ENCODE results near the gene USP3. TPM values are rescaled to one million over a fixed set of nuclear protein-coding genes. Genes with fewer than 3 reads are reported as not detected.
A peak's percentile ranks its signal among the peaks of the same experiment; 100 is the strongest.

Gene USP3
- polyA plus RNA-seq, 1 donor: 52.0 TPM

DNA sequence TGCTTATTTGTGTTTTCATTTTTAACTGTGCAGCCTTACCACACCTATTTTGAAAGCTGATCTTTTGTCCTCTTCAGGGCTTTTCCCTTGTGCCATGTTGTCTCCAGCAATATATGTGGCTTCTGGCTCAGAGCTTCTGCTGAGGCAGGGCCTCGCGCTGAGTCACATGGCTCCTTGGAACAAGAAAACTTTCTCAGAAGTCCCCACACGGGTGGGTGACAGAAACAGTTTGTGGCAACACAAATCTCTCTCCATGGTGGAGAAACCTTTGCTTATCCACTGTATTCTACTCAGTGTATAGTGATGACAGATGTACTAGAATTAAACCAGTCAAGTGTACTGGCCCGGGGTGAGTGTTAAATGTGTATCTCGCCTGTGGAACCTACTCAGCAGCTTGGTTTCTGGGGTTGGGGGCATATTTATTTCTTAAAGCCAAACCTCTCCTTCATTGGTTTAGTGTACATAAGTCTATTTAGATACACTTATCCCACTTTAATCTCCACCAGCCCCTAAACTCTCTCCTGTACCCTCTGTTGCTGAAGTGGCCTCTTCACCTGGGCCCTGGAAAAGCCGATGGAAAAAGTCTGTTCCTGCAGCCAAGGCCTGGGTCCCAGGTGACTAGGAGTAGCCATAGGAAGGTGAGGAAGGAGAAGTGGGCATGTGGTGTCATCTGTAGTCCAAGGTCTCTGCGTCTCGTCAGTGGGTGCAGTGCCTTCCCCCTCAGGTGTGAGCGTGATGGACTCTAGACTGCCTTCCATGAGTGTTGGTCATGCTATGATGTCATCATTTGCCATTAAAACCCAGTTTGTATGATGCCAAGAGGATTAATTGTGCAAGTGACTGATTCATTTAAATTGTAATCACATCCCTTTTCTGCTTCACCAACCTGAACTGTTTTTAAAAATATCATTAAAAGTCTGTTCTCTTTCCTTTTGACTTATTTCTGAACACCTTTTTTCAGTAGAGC is 89.6 kb downstream of the USP3 start:
- DNase-seq: no peak

GRCh38 chr15:63595065-63595464 is 90.7 kb downstream of the USP3 start:
- DNase-seq: no peak

DNA sequence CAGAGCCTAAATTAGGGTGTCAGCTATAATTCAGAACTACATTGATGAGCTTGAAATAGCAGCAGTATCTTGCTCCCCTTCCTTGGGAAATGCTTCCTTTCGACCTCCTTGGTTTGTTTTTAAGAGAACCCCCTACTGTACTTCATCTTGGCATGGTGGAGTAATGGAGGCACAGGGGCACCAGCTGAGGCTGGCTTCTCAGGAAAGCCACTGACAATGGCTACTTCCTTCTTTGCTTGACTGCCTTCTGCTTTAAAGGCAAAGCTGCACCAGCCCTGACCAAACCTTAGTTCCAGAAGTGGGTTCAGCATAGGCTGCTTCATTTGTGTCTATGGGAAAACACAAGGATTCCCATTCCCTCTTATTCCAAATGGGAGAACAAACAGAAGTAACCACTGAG is 91.3 kb downstream of the USP3 start:
- no peak for DNase-seq

DNA sequence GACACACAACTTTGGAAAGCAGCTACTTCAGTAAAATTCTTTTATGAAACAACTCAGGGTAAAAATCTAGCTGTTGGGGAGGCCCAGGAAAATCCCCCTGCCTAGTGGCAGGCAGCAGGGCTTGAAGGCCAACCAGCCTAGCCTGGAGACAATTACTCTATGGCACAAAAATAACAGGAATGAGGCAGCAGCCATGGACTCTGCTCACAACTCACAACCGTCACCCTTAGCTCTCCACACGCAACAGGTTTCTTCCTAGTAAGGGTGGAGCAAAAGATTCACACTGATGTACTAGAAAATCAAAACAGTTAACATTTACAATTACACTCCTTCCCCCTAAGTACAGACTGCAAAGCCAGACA is 92.3 kb downstream of the USP3 start:
- no peak for DNase-seq

DNA sequence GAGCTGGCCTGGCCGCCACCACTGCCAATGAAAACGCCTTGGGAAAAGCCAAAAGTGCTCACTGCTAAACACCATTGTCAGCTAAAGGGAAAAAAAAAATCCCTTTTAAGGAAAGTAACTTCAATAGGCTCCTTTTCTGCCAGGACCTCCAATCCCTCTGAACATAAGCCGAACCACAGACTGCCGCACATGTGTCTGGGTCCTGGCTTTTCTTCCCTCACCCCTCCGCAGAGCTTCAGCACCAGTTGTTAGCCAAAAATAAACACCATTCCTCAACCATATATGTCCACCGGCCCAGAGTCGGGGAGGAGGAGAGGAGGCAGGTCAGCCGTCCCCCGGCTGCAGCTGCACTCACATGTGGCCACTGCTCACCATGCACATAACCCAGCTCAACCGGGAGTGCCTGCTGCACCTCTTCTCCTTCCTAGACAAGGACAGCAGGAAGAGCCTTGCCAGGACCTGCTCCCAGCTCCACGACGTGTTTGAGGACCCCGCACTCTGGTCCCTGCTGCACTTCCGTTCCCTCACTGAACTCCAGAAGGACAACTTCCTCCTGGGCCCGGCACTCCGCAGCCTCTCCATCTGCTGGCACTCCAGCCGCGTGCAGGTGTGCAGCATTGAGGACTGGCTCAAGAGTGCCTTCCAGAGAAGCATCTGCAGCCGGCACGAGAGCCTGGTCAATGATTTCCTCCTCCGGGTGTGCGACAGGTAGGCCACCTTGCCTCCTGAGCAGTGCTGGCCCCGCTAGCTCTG is 92.8 kb downstream of the USP3 start, which contains the start of gene FBXL22:
Gene FBXL22, plus strand, starts transcription at position 350 of the 753 bp plus-strand sequence. Its CDS starts 6 bp downstream, at position 356.
- no peak for DNase-seq

- DNase-seq: no peak
Measured at GRCh38 chr15:63597821-63598220, 93.4 kb downstream of the USP3 start.

DNA sequence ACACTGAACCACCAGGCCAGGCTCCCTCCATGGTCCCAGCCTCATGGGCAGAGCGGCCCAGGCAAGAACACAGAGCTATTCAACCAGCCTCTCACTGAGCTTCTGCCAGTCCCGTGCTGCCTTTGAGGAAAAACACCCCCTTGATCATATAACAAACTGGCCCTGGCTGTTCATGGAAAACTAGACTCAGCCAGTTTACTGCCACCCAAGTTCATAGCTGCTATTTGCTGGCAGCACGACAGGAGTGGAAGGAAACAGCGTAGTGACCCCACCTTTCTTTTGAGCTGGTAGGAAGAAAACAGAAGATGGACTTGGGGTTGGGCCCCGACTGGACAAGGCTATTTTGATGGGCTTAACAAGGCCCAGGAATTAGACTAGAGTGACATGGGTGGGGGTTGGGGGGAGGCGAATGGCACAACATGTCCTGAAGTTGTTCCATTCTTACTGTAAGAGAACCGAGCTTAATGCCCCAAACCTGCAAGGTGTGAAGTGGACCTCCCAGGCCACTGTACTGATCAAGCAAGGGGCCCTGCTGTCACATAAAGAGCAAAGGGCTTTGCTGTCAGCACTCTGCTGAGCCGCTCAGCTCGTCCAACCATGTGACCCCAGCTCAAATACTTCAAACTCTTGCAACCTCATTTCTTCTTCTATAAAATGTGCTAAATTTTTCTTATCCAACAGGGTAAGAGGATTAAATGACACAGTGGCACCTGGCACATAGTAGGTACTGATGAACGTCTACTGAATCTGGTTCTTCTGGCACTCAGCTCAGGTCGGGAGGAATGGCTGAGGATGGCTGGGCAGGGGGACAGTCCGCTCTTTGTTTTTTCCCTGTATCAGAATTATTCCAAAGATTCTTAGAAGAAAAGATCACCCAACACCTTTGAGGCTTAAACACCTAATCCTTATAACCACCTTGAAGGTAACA is 94.3 kb downstream of the USP3 start:
- no peak for DNase-seq

DNA sequence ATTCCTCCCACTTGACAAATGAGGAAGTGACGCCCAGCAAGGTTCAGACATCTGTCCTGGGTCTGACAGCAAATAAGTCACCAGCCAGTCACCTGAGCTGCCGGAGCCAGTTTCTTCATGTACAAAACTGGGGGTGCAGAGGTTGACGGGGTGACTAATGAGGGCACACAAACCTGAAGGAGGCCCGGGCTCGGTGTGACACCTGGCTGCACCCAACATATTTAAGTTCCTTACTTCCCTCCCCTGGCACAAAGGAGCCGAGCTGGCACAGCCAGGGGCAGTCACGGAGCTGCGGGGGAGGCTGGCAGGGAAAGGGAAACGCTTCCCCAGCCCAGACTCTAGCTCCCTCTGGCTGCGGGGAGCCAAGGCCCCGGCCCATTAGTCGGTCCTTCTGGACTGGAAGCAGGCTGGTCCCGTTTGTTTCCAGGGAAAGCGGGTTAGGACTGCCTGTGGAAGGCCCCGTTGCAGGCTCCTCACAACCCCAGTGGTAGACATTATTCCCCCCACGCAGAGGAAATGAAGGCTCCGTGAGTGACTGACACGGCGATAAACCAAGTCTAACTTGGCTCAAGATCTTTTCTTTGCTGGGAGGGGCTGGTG is 95.1 kb downstream of the USP3 start:
- no peak for DNase-seq

DNA sequence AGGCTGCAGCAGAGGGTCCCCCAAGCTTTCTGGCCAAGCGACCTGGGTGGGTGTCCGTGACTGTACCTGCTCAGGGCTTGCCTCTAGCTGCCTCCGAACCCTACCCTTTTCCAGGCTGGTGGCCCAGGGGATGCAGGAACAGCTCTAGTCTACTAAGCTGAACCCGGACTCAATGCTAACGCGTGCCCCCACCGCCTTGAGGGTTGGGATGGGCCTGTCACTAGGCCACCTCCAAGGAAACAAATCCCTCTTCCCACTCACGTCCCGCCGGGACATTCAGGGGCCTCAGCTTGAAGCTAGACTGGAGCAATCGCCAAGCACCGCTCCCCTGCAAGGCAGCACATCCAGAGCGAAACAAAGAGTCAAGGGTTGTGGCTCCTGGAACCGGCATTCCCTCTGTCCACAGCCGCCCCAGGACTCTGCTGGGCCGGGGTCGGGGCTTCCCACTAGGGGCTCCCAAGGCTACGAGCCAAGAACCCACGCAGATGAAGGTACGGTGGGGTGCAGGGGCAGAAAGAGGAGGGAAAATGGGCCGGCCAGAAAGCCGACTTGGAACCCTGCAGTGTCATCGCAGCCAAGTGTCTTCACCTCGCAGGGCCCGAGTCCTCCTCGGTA is 95.7 kb downstream of the USP3 start:
- DNase-seq: no peak

DNA sequence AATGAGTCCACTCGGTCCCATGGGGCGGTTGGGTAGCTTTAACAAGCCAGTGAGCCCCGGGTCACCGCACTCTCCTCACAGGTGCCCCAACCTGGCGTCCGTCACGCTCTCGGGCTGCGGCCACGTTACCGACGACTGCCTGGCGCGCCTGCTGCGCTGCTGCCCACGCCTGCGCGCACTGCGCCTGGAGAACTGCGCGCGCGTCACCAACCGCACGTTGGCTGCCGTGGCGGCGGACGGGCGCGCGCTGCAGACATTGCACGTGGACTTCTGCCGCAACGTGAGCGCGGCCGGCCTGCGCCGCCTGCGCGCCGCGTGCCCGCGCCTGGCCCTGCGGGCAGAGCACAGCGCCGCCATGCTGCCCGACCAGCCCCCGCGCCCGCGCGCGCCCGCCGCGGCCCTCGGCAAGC is 96.2 kb downstream of the USP3 start:
- DNase-seq: peak; percentile 85

- no peak for DNase-seq
Measured at GRCh38 chr15:63601026-63601703, 96.8 kb downstream of the USP3 start.

DNA sequence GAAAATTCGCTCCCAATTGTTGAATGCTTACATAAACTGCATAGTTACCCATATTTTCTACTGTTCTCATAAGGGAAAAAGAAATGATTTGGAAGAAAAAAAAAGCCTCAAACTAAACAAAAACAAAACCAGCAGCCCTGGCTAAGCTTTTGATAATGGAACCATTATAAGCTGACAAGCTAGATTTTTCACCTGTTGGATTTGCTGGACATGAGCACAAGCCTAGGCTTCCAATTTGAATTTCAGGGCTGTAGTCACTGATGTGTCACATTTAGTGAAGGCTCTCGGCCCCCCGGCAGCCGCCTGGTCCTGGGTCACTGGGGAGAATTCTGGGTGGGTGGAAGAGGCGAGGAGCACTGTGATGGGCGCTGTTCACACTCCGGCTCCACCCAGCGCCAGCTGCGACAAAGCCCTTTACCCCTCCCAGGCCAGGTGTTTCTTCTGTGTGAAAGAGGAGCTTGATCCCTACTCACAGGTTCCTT is 97.4 kb downstream of the USP3 start:
- DNase-seq: no peak

DNA sequence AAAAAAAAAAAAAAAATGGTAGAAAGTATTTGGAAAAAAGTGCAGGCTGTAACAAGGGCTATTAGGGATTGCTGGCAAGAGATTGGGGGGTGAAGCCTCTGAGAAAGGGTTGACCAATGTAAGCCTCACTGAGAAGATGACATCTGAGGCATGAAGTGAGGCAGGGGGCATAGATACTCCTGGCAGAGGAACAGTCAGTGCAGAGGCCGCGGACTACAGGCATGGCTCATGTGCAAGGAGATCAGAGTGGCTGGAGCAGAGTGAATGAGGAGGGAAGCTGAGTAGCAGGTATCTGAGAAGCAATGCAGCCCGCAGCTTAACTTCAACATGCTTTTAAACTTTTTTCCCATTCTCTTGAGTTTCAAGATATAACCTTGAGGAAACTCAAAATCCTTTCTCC is 98.2 kb downstream of the USP3 start:
- no peak for DNase-seq

GRCh38 chr15:63603516-63603915 is 99.1 kb downstream of the USP3 start:
- no peak for DNase-seq

GRCh38 chr15:63604281-63604680 is 99.9 kb downstream of the USP3 start:
- DNase-seq: no peak

GRCh38 chr15:63605036-63605435 is 100.6 kb downstream of the USP3 start:
- no peak for DNase-seq

- no peak for DNase-seq
Measured at GRCh38 chr15:63605816-63606215, 101.4 kb downstream of the USP3 start.

DNA sequence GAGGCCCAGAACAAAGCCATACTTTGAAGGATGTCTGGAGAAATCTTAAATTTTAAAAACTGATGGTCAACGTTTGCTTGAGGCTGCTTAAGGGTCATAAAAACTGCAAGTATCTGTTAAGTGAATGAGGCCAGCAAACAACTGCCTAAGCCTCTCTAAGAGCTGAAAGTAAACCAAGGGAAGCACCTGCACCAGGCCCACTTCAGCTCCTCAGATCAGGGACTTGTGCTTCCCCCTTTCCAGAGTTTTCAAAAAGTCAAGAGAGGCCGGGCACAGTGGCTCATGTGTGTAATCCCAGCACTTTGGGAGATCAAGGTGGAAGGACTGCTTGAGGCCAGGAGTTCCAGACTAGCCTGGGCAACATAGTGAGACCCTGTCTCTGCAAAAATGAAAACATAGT is 101.9 kb downstream of the USP3 start:
- DNase-seq: no peak

DNA sequence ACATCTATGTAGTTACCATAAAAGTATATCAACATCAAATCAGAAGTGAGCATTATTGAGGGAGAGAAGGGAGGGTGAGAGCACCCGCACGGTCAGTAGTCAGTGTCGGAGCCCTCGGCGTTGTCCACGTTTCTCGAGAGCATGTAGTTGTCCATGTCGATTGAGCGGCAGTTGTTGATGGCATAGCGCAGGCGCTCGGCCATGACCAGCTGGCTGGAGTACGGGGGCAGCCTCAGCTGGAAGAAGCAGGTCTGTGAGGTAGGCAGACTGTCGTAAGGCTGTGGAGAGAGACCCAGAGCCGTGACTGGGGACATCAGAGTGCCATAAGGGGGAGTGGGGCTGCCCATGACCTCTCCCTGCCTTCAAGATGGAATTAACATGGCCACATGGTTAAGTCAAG is 104.6 kb downstream of the USP3 start:
- DNase-seq: no peak

DNA sequence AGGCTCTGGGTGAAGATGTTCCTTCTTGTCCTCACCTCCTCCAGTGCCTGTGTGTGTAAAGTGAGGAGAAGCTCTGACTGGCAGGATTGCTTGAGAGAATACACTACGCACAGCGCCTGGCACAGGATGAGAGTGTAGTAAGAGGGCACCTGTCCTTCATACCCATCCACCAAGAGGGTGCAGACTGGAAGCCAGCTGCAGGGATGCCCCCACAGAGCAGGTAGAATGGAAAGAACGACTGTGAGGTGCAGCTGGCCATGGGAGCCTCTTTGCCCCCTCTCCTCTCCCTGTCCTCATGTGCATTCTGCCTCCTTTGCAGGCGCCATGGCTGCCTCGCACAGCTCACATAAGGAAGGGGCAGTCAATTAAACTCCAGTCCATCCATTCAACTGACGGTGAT is 105.1 kb downstream of the USP3 start:
- no peak for DNase-seq

Measured in left kidney (tissue), 2 donors.